ENCODE measurements around the gene SVOP. TPM values are rescaled to one million over a fixed set of nuclear protein-coding genes. Genes with fewer than 3 reads are reported as not detected.

The SVOP gene
- total RNA-seq, 4 donors from 2014 or later, result under 0.01 to 0.33 (median 0.06) TPM; not detected in 1

DNA sequence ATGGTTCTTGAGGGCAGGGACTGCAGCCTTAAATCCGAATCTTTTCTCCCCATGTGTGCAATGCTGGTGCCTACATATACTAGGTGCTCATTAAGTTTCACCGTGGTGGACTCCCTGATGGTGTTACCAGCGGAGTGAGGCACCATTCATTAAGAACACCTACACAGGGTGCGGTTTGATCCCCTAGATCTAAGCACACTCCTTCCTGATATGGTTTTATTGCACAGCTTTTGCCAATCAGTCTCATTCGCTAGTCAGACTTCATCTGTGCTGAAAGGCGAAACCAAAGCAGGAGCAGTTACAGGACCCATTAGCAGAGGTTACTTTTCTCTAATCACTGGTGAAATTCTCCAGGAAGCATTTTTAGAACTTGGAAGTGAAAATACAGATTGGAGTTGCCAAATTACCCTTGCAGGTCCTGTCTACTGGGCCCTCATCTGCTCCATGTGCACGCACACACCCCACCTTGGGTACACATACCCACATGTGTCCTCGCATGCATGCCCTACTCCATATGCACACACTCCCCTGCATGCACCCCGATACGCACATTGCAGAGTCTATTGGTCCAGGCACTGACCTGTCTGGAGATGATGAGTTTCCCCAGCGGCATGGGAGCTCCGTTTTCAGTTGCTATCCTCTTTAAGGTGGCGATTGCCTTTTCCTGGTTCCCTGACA, 82.5 kb downstream of the SVOP start:
- H3K9me3 ChIP-seq, result no peaks in the 10 kb centered on the region
- no peak for TF ChIP-seq POLR2AphosphoS5 (IDR thresholded peaks at IDR 0.05)
- TF ChIP-seq, protein P1, sequence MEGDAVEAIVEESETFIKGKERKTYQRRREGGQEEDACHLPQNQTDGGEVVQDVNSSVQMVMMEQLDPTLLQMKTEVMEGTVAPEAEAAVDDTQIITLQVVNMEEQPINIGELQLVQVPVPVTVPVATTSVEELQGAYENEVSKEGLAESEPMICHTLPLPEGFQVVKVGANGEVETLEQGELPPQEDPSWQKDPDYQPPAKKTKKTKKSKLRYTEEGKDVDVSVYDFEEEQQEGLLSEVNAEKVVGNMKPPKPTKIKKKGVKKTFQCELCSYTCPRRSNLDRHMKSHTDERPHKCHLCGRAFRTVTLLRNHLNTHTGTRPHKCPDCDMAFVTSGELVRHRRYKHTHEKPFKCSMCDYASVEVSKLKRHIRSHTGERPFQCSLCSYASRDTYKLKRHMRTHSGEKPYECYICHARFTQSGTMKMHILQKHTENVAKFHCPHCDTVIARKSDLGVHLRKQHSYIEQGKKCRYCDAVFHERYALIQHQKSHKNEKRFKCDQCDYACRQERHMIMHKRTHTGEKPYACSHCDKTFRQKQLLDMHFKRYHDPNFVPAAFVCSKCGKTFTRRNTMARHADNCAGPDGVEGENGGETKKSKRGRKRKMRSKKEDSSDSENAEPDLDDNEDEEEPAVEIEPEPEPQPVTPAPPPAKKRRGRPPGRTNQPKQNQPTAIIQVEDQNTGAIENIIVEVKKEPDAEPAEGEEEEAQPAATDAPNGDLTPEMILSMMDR (IDR thresholded peaks at IDR 0.05), result no peak
- no peak for TF ChIP-seq EP300 (IDR thresholded peaks at IDR 0.05)
- TF ChIP-seq POLR2A (IDR thresholded peaks at IDR 0.05; ENCODE audit: low read depth), result no peak
- DNase-seq (ENCODE audit: extremely low spot score), result no peak
- intact Hi-C loops (cut with DNase I), result no loop called here
- H3K27me3 ChIP-seq, result no peaks in the 10 kb centered on the region
- H3K27ac ChIP-seq (replicated peaks in 1 of 4), result no peak overlapping the region
- 89% methylated on average over 12 of the region's 13 CpGs for WGBS
- H3K4me1 ChIP-seq, result no peaks in the 10 kb centered on the region
- H3K4me3 ChIP-seq, result no peak overlapping the region
- H3K36me3 ChIP-seq, result no peaks in the 10 kb centered on the region

DNA sequence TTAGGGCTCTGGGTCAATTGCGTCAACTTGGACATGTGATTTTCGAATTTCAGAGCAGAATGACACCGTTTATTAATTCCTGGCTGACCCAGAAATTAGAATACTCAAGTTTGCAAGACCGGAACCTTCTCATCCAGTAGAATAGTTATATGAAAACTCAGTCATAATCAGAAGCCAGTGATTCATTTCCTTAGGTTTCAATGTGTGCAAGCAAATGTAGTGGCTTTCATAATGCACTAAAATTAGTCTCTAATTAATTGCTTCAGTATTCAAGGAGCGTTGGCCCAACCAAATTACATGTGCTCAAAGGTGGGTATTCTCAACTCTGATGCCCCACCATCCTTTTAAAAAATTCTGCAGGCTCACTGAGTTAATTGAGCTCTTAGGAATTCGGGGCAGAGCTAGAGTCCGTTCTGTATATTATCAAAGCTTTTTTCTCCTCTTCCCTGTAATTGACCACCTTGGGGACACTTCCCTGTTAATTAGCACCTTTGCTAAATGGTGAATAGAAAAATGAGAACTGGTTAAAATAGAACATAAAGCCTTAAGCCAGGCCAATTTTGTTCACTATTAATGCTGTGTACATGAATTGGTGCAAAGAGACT, 85.6 kb downstream of the SVOP start:
- no peaks in the 10 kb centered on the region for H3K9me3 ChIP-seq
- no peak overlapping the region for H3K27ac ChIP-seq (replicated peaks in 1 of 4)
- TF ChIP-seq EP300 (IDR thresholded peaks at IDR 0.05) (no peak), POLR2AphosphoS5 (IDR thresholded peaks at IDR 0.05) (no peak)
- no peak for DNase-seq (ENCODE audit: extremely low spot score)
- H3K27me3 ChIP-seq, result no peaks in the 10 kb centered on the region
- no peak overlapping the region for H3K4me3 ChIP-seq
- intact Hi-C loops (cut with DNase I), result no loop called here
- 86% methylated on average over 7 of the region's 7 CpGs for WGBS
- H3K4me1 ChIP-seq, result no peaks in the 10 kb centered on the region
- no peaks in the 10 kb centered on the region for H3K36me3 ChIP-seq

DNA sequence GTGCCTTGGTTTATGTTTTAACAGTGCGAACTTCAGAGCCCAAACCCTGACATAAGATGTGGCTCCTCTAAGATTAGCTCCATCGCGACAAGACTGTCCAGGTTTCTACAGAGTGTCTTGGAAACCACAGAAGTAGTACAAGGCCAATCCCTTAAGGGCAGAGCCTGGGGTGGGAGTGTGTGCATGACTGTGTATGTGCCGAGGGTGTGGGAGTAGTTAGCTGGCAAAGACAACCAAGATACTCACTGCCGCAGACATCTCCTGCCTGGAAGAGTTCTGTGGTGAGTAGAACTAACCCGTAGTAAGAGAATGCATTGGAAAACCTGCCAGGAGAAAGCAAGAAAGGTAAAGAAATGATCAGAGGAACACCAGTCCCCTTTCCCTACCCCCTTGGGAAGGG, 86.9 kb downstream of the SVOP start:
- no peaks in the 10 kb centered on the region for H3K36me3 ChIP-seq
- no peak overlapping the region for H3K4me3 ChIP-seq
- no peaks in the 10 kb centered on the region for H3K27me3 ChIP-seq
- no peaks in the 10 kb centered on the region for H3K4me1 ChIP-seq
- no peak for DNase-seq (ENCODE audit: extremely low spot score)
- WGBS, result 73% methylated on average over 6 of the region's 6 CpGs
- intact Hi-C loops (cut with DNase I), result no loop called here
- H3K9me3 ChIP-seq, result no peaks in the 10 kb centered on the region
- H3K27ac ChIP-seq (replicated peaks in 1 of 4), result no peak overlapping the region
- TF ChIP-seq POLR2A (IDR thresholded peaks at IDR 0.05; ENCODE audit: low read depth) (no peak), POLR2AphosphoS5 (IDR thresholded peaks at IDR 0.05) (no peak), EP300 (IDR thresholded peaks at IDR 0.05) (no peak)
- TF ChIP-seq, protein P1 (IDR thresholded peaks at IDR 0.05), result no peak

DNA sequence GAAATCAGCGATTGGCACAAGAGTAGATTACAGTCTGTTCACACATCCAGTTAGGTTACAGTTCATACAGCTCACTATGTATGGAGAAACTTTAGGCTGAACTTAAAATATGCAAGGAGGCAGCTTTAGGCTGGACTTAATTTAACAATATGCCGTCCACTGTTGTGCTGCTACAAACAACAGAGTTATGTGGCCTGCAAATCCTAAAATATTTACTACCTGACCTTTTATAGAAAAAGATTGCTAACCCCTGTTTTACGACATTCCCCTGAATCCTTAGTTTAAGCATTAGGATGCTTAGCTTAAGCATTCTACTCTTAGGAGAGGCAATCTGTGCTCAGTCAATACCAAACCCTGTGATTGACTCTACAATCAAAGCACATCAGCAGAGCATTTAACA, 90.1 kb downstream of the SVOP start:
- Histone ChIP-seq H3K4me1 (no peaks in the 10 kb centered on the region), H3K27ac (replicated peaks in 1 of 4) (no peak overlapping the region), H3K4me3 (no peak overlapping the region), H3K27me3 (no peaks in the 10 kb centered on the region), H3K9me3 (no peaks in the 10 kb centered on the region), H3K36me3 (no peaks in the 10 kb centered on the region)
- DNase-seq (ENCODE audit: extremely low spot score), result no peak
- WGBS, result 95% methylated on average over 3 of the region's 3 CpGs
- TF ChIP-seq POLR2AphosphoS5 (IDR thresholded peaks at IDR 0.05) (no peak), EP300 (IDR thresholded peaks at IDR 0.05) (no peak), POLR2A (IDR thresholded peaks at IDR 0.05; ENCODE audit: low read depth) (no peak)
- TF ChIP-seq, protein P1 (IDR thresholded peaks at IDR 0.05), result no peak
- intact Hi-C loops (cut with DNase I), result no loop called here

DNA sequence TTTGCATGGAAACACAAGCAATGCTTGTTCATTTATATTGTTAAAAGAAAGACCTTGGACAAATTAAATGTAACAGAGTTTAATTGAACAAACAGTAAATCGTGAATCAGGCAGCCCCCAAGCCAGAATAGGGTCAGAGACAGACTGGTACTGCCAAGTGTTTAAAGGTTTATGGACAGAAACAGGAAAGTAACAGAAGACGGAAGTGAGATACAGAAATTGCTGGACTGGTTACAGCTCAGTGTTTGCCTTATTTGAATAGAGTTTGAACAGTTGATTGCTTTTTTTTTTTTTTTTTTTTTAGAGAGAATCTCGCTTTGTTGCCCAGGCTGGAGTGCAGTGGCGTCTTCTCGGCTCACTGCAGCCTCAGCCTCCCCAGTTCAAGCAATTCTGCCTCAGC, 90.7 kb downstream of the SVOP start:
- H3K9me3 ChIP-seq, result no peaks in the 10 kb centered on the region
- H3K27ac ChIP-seq (replicated peaks in 1 of 4), result no peak overlapping the region
- intact Hi-C loops (cut with DNase I), result no loop called here
- no peaks in the 10 kb centered on the region for H3K27me3 ChIP-seq
- no peak overlapping the region for H3K4me3 ChIP-seq
- H3K36me3 ChIP-seq, result no peaks in the 10 kb centered on the region
- no peak for DNase-seq (ENCODE audit: extremely low spot score)
- TF ChIP-seq POLR2A (IDR thresholded peaks at IDR 0.05; ENCODE audit: low read depth), result no peak
- no peak for TF ChIP-seq EP300 (IDR thresholded peaks at IDR 0.05)
- TF ChIP-seq, protein P1 (IDR thresholded peaks at IDR 0.05), result no peak
- no peak for TF ChIP-seq POLR2AphosphoS5 (IDR thresholded peaks at IDR 0.05)
- 71% methylated on average over 5 of the region's 5 CpGs for WGBS
- no peaks in the 10 kb centered on the region for H3K4me1 ChIP-seq
